GM23248 (cell line): ENCODE data around the gene C6orf62. TPM values are rescaled to one million over a fixed set of nuclear protein-coding genes. Genes with fewer than 3 reads are reported as not detected.

Source experiments
- DNase-seq: peaks from one replicate; pipeline ENCODE4 v3.0.0-alpha.2; 2015
- H2AFZ ChIP-seq: fragments of 200-600 bp; sonication (generic); 2 replicates; pipeline ENCODE4 v1.6.1; 2016; ENCODE audit warnings: antibody characterized with exemption
- H3F3A ChIP-seq: fragments of 200-600 bp; sonication (generic); 2 replicates; pipeline ENCODE4 v1.6.1; 2016; ENCODE audit warnings: mild to moderate bottlenecking, antibody characterized with exemption, mixed run types; ENCODE audit not compliant: insufficient read depth
- H3K27ac ChIP-seq: fragments of 200-600 bp; sonication (generic); 2 replicates; pipeline ENCODE4 v1.5.1; 2016; ENCODE audit warnings: mild to moderate bottlenecking
- H3K27me3 ChIP-seq: fragments of 200-600 bp; sonication (generic); replicated peaks from 2 replicates; pipeline ENCODE4 v1.6.1; 2016; ENCODE audit warnings: mild to moderate bottlenecking; ENCODE audit not compliant: insufficient read depth
- H3K36me3 ChIP-seq: fragments of 200-600 bp; sonication (generic); 2 replicates; pipeline ENCODE4 v1.6.1; 2016; ENCODE audit warnings: low read depth, mild to moderate bottlenecking
- H3K4me1 ChIP-seq: fragments of 200-600 bp; sonication (generic); 2 replicates; pipeline ENCODE4 v1.6.1; 2016; ENCODE audit warnings: mild to moderate bottlenecking; ENCODE audit not compliant: insufficient read depth
- H3K4me2 ChIP-seq: fragments of 200-600 bp; sonication (generic); one replicate; pipeline ENCODE4 v1.6.1; 2016; ENCODE audit warnings: mild to moderate bottlenecking; ENCODE audit not compliant: unreplicated experiment
- H3K4me3 ChIP-seq: fragments of 200-600 bp; sonication (generic); 2 replicates; pipeline ENCODE4 v1.5.1; 2016; ENCODE audit warnings: mild to moderate bottlenecking
- H3K79me2 ChIP-seq: fragments of 200-600 bp; sonication (generic); 2 replicates; pipeline ENCODE4 v1.6.1; 2016; ENCODE audit warnings: mild to moderate bottlenecking; ENCODE audit not compliant: insufficient read depth
- H3K9ac ChIP-seq: fragments of 200-600 bp; sonication (generic); 2 replicates; pipeline ENCODE4 v1.6.1; 2016; ENCODE audit warnings: mild to moderate bottlenecking
- H3K9me2 ChIP-seq: fragments of 200-600 bp; sonication (generic); 2 replicates; pipeline ENCODE4 v1.6.1; 2016; ENCODE audit warnings: mixed run types, mild to moderate bottlenecking, moderate library complexity; ENCODE audit not compliant: insufficient read depth
- H3K9me3 ChIP-seq: fragments of 200-600 bp; sonication (generic); one replicate; pipeline ENCODE4 v1.6.1; 2017; ENCODE audit warnings: low read depth
- H4K20me1 ChIP-seq: fragments of 200-600 bp; sonication (generic); 2 replicates; pipeline ENCODE4 v1.6.0; 2016; ENCODE audit not compliant: insufficient read depth
- EZH2 ChIP-seq: fragments of 200-600 bp; sonication (generic); IDR thresholded peaks from 2 replicates; pipeline ENCODE4 v1.6.1; 2018; ENCODE audit warnings: antibody characterized with exemption, mild to moderate bottlenecking; ENCODE audit not compliant: insufficient read depth, poor library complexity, severe bottlenecking
- EZH2phosphoT487 ChIP-seq: fragments of 200-600 bp; sonication (generic); IDR thresholded peaks from 2 replicates; pipeline ENCODE4 v1.6.1; 2018; ENCODE audit warnings: antibody characterized with exemption, moderate library complexity, mild to moderate bottlenecking, low read depth; ENCODE audit not compliant: insufficient read depth
- WGBS, 2 experiments: methylation state at CpG; one replicate each; pipeline ENCODE4 v1.1.6; 2015 to 2017; ENCODE audit warnings: low lambda C conversion rate in 2 of 2, low coverage in 1 of 2; ENCODE audit errors: missing lambda C conversion rate in 2 of 2; 5-methylcytosine and 5-hydroxymethylcytosine counted together
- in situ Hi-C: fragments of 300-500 bp; cut with MboI; formaldehyde crosslinking; loops from 2 replicates; pipeline ENCODE4 v1.15.0; 2020
- polyA plus RNA-seq: library from polyadenylated mRNA; unstranded; fragments of >200 nt; fragmentation: Nextera tagmentation; extraction: Ambion mirVana; gene quantifications from 2 replicates; pipeline ENCODE4 v1.2.1, GENCODE V29; 2016
- total RNA-seq: library from RNA; depleted of rRNA; stranded (reverse); fragments of >200 nt; shearing (Covaris generic); gene quantifications from 2 replicates; pipeline ENCODE4 v1.2.3, GENCODE V29; 2014

The C6orf62 gene
- total and polyA plus RNA-seq, 2 experiments from 2014 or later: 107 to 307 TPM

DNA sequence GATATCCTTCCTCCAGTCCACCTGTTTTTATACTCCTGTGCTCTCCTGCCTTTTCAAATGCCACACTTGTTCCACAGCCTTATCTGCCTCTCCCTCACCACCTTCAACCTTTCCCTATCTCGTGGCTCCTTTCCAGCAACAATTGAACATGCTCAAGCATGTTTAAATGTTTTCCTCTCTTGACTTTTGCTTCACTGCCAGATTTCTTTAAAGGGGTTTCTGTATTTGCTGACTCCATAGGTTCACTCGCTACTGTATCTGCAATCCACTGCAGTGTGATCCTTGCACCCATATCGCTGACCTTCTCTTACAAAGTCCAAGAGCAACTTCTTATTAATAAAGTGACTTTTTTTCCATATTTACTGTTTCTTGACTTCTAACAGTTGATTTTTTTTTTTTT, 44.6 kb upstream of the C6orf62 start:
- Histone ChIP-seq H3K9me2 (no peaks in the 10 kb centered on the region), H3K79me2 (no peaks in the 10 kb centered on the region), H3K4me2 (no peak overlapping the region), H3K9me3 (no peaks in the 10 kb centered on the region), H4K20me1 (no peaks in the 10 kb centered on the region), H3K27ac (no peak overlapping the region), H3F3A (no peaks in the 10 kb centered on the region), H3K9ac (no peak overlapping the region), H3K4me3 (no peak overlapping the region), H3K4me1 (no peaks in the 10 kb centered on the region), H3K27me3 (no peaks in the 10 kb centered on the region), H3K36me3 (no peaks in the 10 kb centered on the region), H2AFZ (no peak overlapping the region)
- 75 to 77% methylated on average over 3 of the region's 3 CpGs for WGBS, 2 experiments
- in situ Hi-C loops: loop anchor here (5.0 kb wide), 1 partner anchor 181 kb away; no protein-coding TSS in a partner anchor
- DNase-seq: no peak
- no peak for TF ChIP-seq EZH2
- TF ChIP-seq EZH2phosphoT487: no peak

DNA sequence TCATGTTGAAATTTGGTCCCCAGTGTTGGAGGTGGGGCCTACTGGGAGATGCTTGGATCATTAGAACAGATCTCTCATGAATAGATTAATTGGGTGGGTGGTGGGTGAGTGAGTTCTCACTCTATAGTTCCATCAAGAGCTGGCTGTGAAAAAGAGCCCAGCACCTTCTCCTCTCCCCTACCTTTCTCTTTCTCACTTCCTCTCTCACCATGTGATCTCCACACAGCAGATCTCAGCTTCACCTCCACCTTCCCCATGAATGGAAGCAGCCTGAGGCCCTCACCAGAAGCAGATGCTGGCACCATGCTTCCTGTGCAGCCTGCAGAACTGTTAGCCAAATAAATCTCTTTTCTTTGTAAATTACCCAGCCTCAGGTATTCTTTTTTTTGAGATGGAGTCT, 42.9 kb upstream of the C6orf62 start:
- Histone ChIP-seq H2AFZ (no peak overlapping the region), H3K79me2 (no peaks in the 10 kb centered on the region), H3K4me1 (no peaks in the 10 kb centered on the region), H3K36me3 (no peaks in the 10 kb centered on the region), H3K4me3 (no peak overlapping the region), H3K27me3 (no peaks in the 10 kb centered on the region), H3K4me2 (no peak overlapping the region), H3F3A (no peaks in the 10 kb centered on the region), H3K9me2 (no peaks in the 10 kb centered on the region), H3K9me3 (no peaks in the 10 kb centered on the region), H3K9ac (no peak overlapping the region), H4K20me1 (no peaks in the 10 kb centered on the region), H3K27ac (no peak overlapping the region)
- DNase-seq: no peak
- in situ Hi-C loops: loop anchor here (5.0 kb wide), 1 partner anchor 180 kb away; no protein-coding TSS in a partner anchor
- TF ChIP-seq EZH2 (no peak), EZH2phosphoT487 (no peak)

DNA sequence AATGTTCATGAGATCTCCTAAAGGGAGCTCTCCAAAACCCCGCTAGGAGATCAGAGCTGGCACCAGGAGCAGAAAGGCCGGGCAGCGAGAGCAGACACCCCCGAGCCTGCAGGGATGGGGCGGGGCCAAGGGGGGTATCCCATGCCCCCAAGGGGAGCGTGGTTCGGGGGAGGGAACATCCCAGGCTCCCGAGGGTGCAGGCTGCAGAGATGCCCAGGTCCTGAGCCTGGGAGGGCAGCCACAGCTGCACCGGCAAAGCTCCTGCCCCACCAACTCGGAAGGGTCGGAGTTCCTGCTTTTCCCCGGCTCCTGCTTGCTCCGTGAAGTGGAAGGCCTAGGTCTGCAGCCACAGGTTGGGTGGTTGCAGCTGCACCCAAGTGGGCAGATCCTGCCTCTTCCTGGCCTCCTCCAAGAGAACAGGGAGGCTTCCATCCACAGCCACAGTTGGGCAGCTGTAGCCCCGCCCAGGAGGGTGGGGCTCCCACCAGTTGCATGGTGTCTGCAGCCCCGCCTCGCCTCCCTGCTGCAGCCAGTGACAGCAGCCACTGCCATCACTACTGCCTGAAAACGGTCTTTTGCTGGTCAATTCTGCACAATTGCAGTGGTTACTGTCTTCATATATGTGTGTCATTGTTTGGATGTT, 42.4 kb upstream of the C6orf62 start:
- no peak overlapping the region for H3K4me3 ChIP-seq
- no peaks in the 10 kb centered on the region for H3K79me2 ChIP-seq
- no peak for DNase-seq
- H3K36me3 ChIP-seq: no peaks in the 10 kb centered on the region
- no peaks in the 10 kb centered on the region for H3F3A ChIP-seq
- H2AFZ ChIP-seq: no peak overlapping the region
- no peaks in the 10 kb centered on the region for H3K9me2 ChIP-seq
- in situ Hi-C loops: loop anchor here (5.0 kb wide), 1 partner anchor 179 kb away; no protein-coding TSS in a partner anchor
- no peaks in the 10 kb centered on the region for H3K4me1 ChIP-seq
- no peaks in the 10 kb centered on the region for H3K27me3 ChIP-seq
- no peaks in the 10 kb centered on the region for H3K9me3 ChIP-seq
- no peak overlapping the region for H3K9ac ChIP-seq
- 80 to 89% methylated on average over 13 to 17 of the region's 17 CpGs for WGBS, 2 experiments
- no peak overlapping the region for H3K27ac ChIP-seq
- H4K20me1 ChIP-seq: no peaks in the 10 kb centered on the region
- H3K4me2 ChIP-seq: no peak overlapping the region
- TF ChIP-seq EZH2phosphoT487: no peak

DNA sequence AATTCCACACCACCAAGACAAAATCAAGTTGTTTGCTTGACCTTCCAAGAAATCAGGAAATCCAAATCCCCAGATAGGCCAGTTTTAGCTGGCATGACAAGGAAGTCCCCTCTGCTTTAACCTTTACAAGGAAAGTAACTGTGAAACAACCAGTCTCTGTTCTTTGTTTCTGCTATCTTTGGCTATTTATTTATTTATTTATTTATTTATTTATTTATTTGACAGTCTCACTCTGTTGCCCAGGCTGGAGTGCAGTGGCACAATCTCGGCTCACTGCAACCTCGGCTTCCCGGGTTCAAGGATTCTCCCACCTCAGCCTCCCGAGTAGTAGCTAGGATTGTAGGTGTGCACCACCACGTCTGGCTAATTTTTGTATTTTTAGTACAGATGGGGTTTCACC, 41.3 kb upstream of the C6orf62 start:
- no peak for DNase-seq
- TF ChIP-seq EZH2: no peak
- no peak for TF ChIP-seq EZH2phosphoT487
- Histone ChIP-seq H2AFZ (no peak overlapping the region), H3K9ac (no peak overlapping the region), H3K36me3 (no peaks in the 10 kb centered on the region), H3K9me3 (no peaks in the 10 kb centered on the region), H3K27me3 (no peaks in the 10 kb centered on the region), H3K9me2 (no peaks in the 10 kb centered on the region), H3K79me2 (no peaks in the 10 kb centered on the region), H3K4me3 (no peak overlapping the region), H3K4me2 (no peak overlapping the region), H3K4me1 (no peaks in the 10 kb centered on the region), H4K20me1 (no peaks in the 10 kb centered on the region), H3K27ac (no peak overlapping the region), H3F3A (no peaks in the 10 kb centered on the region)
- in situ Hi-C loops: loop anchor here (5.0 kb wide), 1 partner anchor 178 kb away; no protein-coding TSS in a partner anchor
- WGBS, 2 experiments: 88 to 95% methylated on average over 5 of the region's 5 CpGs

DNA sequence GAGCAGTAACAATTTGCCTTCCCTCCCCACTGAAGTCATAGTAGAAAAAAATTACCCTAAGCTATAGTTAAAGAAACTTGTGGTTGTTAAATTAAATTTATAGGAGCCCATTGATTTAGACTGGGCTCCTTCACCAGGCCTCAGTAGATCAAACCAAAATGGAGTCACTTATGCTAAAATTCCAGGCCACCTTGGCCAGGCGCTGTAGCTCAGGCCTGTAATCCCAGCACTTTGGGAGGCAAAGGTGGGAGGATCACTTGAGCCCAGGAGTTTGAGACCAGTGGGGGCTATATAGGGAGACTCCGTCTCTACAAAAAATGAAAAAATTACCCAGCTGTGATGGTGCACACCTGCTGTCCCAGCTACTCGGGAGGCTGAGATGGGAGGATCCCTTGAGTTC, 40.8 kb upstream of the C6orf62 start:
- Histone ChIP-seq H3K4me1 (no peaks in the 10 kb centered on the region), H3K27ac (no peak overlapping the region), H3K36me3 (no peaks in the 10 kb centered on the region), H3K4me3 (no peak overlapping the region), H3K9me2 (no peaks in the 10 kb centered on the region), H2AFZ (no peak overlapping the region), H4K20me1 (no peaks in the 10 kb centered on the region), H3K9ac (no peak overlapping the region), H3K79me2 (no peaks in the 10 kb centered on the region), H3K27me3 (no peaks in the 10 kb centered on the region), H3F3A (no peaks in the 10 kb centered on the region), H3K4me2 (no peak overlapping the region), H3K9me3 (no peaks in the 10 kb centered on the region)
- TF ChIP-seq EZH2 (no peak), EZH2phosphoT487 (no peak)
- in situ Hi-C loops: loop anchor here (5.0 kb wide), 1 partner anchor 177 kb away; no protein-coding TSS in a partner anchor
- whole genome bisulfite sequencing, 2 experiments: 89 to 92% methylated on average over 3 of the region's 3 CpGs
- DNase-seq: no peak
